ENCODE measurements around the gene PPP6R3. TPM values are rescaled to one million over a fixed set of nuclear protein-coding genes. Genes with fewer than 3 reads are reported as not detected.
A peak's percentile ranks its signal among the peaks of the same experiment; 100 is the strongest.

The PPP6R3 gene
- polyA plus RNA-seq, 2 donors: 23.0 to 24.8 TPM

DNA sequence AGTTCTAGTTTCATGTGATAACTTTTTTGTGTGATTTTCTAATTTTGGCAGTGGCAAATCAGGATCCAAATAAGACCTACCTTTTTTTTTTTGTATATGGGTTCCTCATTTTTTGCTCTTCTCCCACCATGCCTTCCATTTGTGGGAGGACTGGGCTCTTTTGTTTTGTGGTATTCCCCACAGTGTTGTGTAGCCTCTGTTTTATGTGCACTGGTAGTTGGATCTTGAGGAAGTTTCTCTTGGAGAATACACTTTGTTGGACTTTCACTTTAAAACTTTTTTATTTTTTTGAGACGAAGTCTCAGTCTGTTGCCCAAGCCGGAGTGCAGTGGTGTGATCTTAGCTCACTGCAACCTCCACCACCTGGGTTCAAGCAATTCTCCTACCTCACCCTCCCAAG lies 39.7 kb downstream of the PPP6R3 start:
- no peak overlapping the region for H3K4me3 ChIP-seq (ENCODE audit: low read depth in 1 of 2, low read length in 2 of 2)
- no peaks in the 10 kb centered on the region for H3K27me3 ChIP-seq (ENCODE audit: control insufficient read depth in 1 of 2, insufficient read depth in 2 of 2, low read length in 2 of 2)
- no peaks in the 10 kb centered on the region for H3K9me3 ChIP-seq (ENCODE audit: control insufficient read depth in 2 of 2, insufficient read depth in 1 of 2, low read depth in 1 of 2, low read length in 1 of 2)
- no peaks in the 10 kb centered on the region for H3K36me3 ChIP-seq (ENCODE audit: control insufficient read depth in 2 of 2, insufficient read depth in 2 of 2, low read length in 1 of 2)
- no peak overlapping the region for H3K27ac ChIP-seq (ENCODE audit: low read depth in 2 of 2, low read length in 1 of 2)
- WGBS, 2 donors: 77 to 86% methylated on average over 2 of the region's 2 CpGs
- peaks cover 2 to 9% of the 10 kb centered on the region in 2 donors for H3K4me1 ChIP-seq (ENCODE audit: control insufficient read depth in 2 of 2, insufficient read depth in 2 of 2, low read length in 1 of 2)

DNA sequence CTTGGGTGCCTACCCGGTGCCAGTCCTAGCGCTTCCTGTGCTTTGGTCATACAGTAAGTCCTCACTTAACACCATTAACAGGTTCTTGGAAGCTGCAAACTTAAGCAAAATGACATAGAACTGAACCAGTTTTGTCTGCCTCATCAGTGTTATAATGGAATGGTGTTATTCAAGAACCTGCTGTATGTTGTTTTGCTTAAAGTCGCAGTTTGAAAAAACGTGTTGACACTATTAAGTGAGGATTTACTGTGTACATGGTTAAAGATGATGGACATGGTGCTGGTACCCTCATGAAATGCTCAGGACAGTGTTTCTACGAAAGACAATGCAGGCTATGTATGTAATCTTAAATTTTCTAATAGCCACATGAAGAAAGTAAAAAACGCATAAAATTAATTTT lies 41.3 kb downstream of the PPP6R3 start:
- WGBS, 2 donors: 92 to 93% methylated on average over 6 of the region's 6 CpGs
- no peak overlapping the region for H3K4me3 ChIP-seq (ENCODE audit: low read depth in 1 of 2, low read length in 2 of 2)
- no peaks in the 10 kb centered on the region for H3K36me3 ChIP-seq (ENCODE audit: control insufficient read depth in 2 of 2, insufficient read depth in 2 of 2, low read length in 1 of 2)
- no peak overlapping the region for H3K27ac ChIP-seq (ENCODE audit: low read depth in 2 of 2, low read length in 1 of 2)
- H3K9me3 ChIP-seq (ENCODE audit: control insufficient read depth in 2 of 2, insufficient read depth in 1 of 2, low read depth in 1 of 2, low read length in 1 of 2): no peaks in the 10 kb centered on the region
- H3K27me3 ChIP-seq (ENCODE audit: control insufficient read depth in 1 of 2, insufficient read depth in 2 of 2, low read length in 2 of 2): no peaks in the 10 kb centered on the region
- H3K4me1 ChIP-seq (ENCODE audit: control insufficient read depth in 2 of 2, insufficient read depth in 2 of 2, low read length in 1 of 2): peaks cover 2 to 9% of the 10 kb centered on the region in 2 donors

DNA sequence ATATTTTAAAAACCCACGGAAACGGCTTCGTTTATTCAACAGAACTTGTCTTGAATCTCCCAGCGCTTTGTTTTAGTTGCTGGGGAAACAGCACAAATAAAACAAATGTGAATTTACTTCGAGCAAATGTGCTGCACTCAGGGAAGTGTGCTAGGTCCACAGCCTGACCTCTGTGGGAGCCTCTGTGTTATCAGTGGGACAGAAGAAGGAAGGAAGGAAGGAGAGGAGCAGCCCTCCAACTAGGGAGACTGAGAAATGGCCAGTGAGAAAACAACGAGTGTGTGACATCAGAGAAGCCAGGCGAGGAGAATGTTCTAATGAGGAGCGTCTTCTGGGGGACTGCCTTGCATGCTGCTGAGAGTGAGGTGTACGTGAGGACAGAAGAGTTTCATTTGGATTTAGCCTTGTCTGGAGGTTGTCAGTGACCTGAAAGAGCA lies 42.7 kb downstream of the PPP6R3 start:
- no peaks in the 10 kb centered on the region for H3K9me3 ChIP-seq (ENCODE audit: control insufficient read depth in 2 of 2, insufficient read depth in 1 of 2, low read depth in 1 of 2, low read length in 1 of 2)
- no peaks in the 10 kb centered on the region for H3K36me3 ChIP-seq (ENCODE audit: control insufficient read depth in 2 of 2, insufficient read depth in 2 of 2, low read length in 1 of 2)
- H3K4me3 ChIP-seq (ENCODE audit: low read depth in 1 of 2, low read length in 2 of 2): no peak overlapping the region
- no peaks in the 10 kb centered on the region for H3K27me3 ChIP-seq (ENCODE audit: control insufficient read depth in 1 of 2, insufficient read depth in 2 of 2, low read length in 2 of 2)
- H3K4me1 ChIP-seq (ENCODE audit: control insufficient read depth in 2 of 2, insufficient read depth in 2 of 2, low read length in 1 of 2): peaks cover 2 to 9% of the 10 kb centered on the region in 2 donors
- 31 to 36% methylated on average over 9 of the region's 9 CpGs for WGBS, 2 donors
- peak overlapping the region in 1 of 2 donors; percentile 46 for H3K27ac ChIP-seq (ENCODE audit: low read depth in 2 of 2, low read length in 1 of 2)

DNA sequence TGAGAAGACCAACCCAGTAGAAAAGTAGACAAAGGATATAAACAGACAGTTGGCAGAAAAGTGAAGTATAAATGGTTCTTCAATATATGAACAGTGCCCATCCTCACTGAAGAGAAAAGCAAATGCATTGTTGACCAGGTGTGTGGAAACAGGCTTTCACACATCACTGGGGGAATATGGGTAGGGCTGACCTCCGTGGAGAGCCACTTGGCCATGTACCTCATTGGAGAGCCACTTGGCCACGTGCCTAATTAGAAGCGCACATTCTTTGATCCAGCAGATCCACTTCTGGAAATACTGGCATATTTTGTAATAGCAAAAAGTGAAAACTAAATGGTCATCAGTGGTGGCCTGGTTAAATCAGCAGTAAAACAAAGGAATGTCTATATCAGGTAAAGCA lies 43.2 kb downstream of the PPP6R3 start:
- Histone ChIP-seq H3K27ac (ENCODE audit: low read depth in 2 of 2, low read length in 1 of 2) (no peak overlapping the region), H3K4me3 (ENCODE audit: low read depth in 1 of 2, low read length in 2 of 2) (no peak overlapping the region), H3K36me3 (ENCODE audit: control insufficient read depth in 2 of 2, insufficient read depth in 2 of 2, low read length in 1 of 2) (no peaks in the 10 kb centered on the region), H3K4me1 (ENCODE audit: control insufficient read depth in 2 of 2, insufficient read depth in 2 of 2, low read length in 1 of 2) (peaks cover 2 to 9% of the 10 kb centered on the region in 2 donors), H3K27me3 (ENCODE audit: control insufficient read depth in 1 of 2, insufficient read depth in 2 of 2, low read length in 2 of 2) (no peaks in the 10 kb centered on the region), H3K9me3 (ENCODE audit: control insufficient read depth in 2 of 2, insufficient read depth in 1 of 2, low read depth in 1 of 2, low read length in 1 of 2) (no peaks in the 10 kb centered on the region)
- 43 to 48% methylated on average over 3 of the region's 3 CpGs for WGBS, 2 donors

DNA sequence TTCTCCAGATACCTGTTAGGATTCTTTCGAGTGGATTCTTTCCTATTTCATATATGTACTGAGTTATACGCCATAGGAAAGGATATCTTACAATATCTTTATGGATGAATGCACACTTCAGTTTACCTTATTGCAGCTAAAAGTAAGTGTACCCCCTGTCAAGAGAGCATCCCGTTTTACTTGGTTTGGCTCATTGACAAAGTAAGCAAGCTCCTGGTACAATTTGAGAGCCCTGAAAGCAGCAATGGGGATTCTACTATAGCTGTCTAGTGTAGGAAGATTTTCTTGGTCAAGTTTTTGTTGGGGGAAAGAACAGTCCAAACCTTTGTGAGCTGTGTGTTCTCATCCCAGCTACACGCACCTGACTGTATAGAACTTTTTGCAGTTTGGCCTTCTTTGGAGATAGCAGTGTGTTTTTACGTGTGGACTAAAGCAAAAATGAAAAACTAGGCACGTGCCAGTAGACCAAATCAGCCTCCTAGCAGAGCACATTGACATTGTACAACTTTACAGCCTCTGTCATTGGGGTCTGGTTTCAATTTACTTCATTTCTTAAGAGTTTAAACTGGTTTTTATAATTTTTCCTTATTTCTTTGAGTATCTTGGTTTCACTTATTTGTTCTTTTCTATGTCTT lies 44.0 kb downstream of the PPP6R3 start:
- H3K36me3 ChIP-seq (ENCODE audit: control insufficient read depth in 2 of 2, insufficient read depth in 2 of 2, low read length in 1 of 2): no peaks in the 10 kb centered on the region
- no peaks in the 10 kb centered on the region for H3K9me3 ChIP-seq (ENCODE audit: control insufficient read depth in 2 of 2, insufficient read depth in 1 of 2, low read depth in 1 of 2, low read length in 1 of 2)
- no peaks in the 10 kb centered on the region for H3K27me3 ChIP-seq (ENCODE audit: control insufficient read depth in 1 of 2, insufficient read depth in 2 of 2, low read length in 2 of 2)
- peaks cover 2 to 7% of the 10 kb centered on the region in 2 donors for H3K4me1 ChIP-seq (ENCODE audit: control insufficient read depth in 2 of 2, insufficient read depth in 2 of 2, low read length in 1 of 2)
- no peak overlapping the region for H3K27ac ChIP-seq (ENCODE audit: low read depth in 2 of 2, low read length in 1 of 2)
- 68 to 71% methylated on average over 6 of the region's 6 CpGs for WGBS, 2 donors
- H3K4me3 ChIP-seq (ENCODE audit: low read depth in 1 of 2, low read length in 2 of 2): no peak overlapping the region

DNA sequence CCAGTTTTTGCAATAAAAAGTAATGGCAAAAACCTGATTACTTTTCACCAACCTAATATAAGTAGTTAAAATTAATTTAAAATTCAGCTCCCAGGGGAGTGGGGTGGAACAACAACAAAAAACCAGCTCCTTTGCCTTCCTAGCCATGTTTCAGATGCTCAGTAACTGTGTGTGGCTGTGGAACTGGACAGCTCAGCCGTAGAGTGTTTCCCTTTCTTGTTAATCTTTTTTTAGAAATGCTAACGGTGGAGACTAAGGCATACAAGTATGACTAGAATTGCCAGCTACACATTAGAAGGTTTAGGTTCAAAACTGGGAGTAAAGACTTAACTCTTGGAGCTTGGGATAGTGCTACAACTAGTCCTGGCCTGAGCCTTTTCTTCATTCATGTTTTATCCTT lies 45.0 kb downstream of the PPP6R3 start:
- H3K9me3 ChIP-seq (ENCODE audit: control insufficient read depth in 2 of 2, insufficient read depth in 1 of 2, low read depth in 1 of 2, low read length in 1 of 2): no peaks in the 10 kb centered on the region
- H3K4me3 ChIP-seq (ENCODE audit: low read depth in 1 of 2, low read length in 2 of 2): no peak overlapping the region
- H3K36me3 ChIP-seq (ENCODE audit: control insufficient read depth in 2 of 2, insufficient read depth in 2 of 2, low read length in 1 of 2): no peaks in the 10 kb centered on the region
- H3K4me1 ChIP-seq (ENCODE audit: control insufficient read depth in 2 of 2, insufficient read depth in 2 of 2, low read length in 1 of 2): peaks cover 2 to 6% of the 10 kb centered on the region in 2 donors
- H3K27me3 ChIP-seq (ENCODE audit: control insufficient read depth in 1 of 2, insufficient read depth in 2 of 2, low read length in 2 of 2): no peaks in the 10 kb centered on the region
- WGBS, 2 donors: 23 to 24% methylated on average over 2 of the region's 2 CpGs
- no peak overlapping the region for H3K27ac ChIP-seq (ENCODE audit: low read depth in 2 of 2, low read length in 1 of 2)

DNA sequence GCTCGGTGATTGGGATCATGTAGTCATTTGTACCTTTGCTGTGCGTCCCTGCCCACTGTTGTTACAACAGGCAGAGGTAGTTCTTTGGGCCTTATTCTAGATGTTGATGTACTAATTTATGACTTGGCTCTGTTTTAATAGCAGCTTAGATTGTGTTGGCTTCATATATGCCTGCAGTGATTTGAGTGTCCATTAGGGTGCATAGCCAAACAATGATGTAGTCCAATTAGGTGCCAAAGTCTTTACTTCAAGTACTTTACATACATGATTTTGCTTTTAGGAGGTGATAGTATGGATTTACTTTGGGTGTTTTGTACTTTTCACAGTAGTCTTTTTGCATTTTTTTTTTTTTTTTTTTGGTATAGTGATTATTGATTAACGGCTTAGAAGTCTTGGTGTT lies 46.4 kb downstream of the PPP6R3 start:
- H3K4me1 ChIP-seq (ENCODE audit: control insufficient read depth in 2 of 2, insufficient read depth in 2 of 2, low read length in 1 of 2): peaks cover 2 to 6% of the 10 kb centered on the region in 2 donors
- H3K4me3 ChIP-seq (ENCODE audit: low read depth in 1 of 2, low read length in 2 of 2): no peak overlapping the region
- no peaks in the 10 kb centered on the region for H3K36me3 ChIP-seq (ENCODE audit: control insufficient read depth in 2 of 2, insufficient read depth in 2 of 2, low read length in 1 of 2)

DNA sequence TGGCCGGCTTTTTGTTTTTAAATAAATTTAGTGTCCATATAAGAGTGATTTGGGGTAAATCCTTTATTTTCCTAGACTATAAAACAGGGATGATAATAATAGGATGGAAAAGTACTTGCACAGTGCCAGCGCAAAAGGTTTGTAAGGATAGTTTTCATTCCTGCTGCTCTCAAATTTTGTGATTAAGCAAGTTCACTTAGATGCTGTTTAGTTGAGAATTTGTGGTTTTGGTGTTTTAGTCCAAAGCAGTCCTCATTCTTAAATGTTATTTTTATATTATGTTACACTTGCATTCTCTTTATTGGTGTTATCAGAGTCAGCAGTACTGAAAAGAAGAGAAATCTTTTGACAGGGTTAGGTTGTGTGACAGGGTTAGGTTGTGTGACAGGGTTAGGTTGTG lies 47.9 kb downstream of the PPP6R3 start:
- 50 to 85% methylated on average over 2 of the region's 2 CpGs for WGBS, 2 donors
- H3K9me3 ChIP-seq (ENCODE audit: control insufficient read depth in 2 of 2, insufficient read depth in 1 of 2, low read depth in 1 of 2, low read length in 1 of 2): no peaks in the 10 kb centered on the region
- no peaks in the 10 kb centered on the region for H3K27me3 ChIP-seq (ENCODE audit: control insufficient read depth in 1 of 2, insufficient read depth in 2 of 2, low read length in 2 of 2)
- peaks cover 0 to 3% of the 10 kb centered on the region in 2 donors for H3K4me1 ChIP-seq (ENCODE audit: control insufficient read depth in 2 of 2, insufficient read depth in 2 of 2, low read length in 1 of 2)
- peaks cover 0 to 3% of the 10 kb centered on the region in 2 donors for H3K36me3 ChIP-seq (ENCODE audit: control insufficient read depth in 2 of 2, insufficient read depth in 2 of 2, low read length in 1 of 2)
- H3K27ac ChIP-seq (ENCODE audit: low read depth in 2 of 2, low read length in 1 of 2): no peak overlapping the region
- H3K4me3 ChIP-seq (ENCODE audit: low read depth in 1 of 2, low read length in 2 of 2): no peak overlapping the region

More for the DNA sequence above, 46.4 kb downstream of the PPP6R3 start:
- Histone ChIP-seq H3K27me3 (ENCODE audit: control insufficient read depth in 1 of 2, insufficient read depth in 2 of 2, low read length in 2 of 2) (no peaks in the 10 kb centered on the region), H3K9me3 (ENCODE audit: control insufficient read depth in 2 of 2, insufficient read depth in 1 of 2, low read depth in 1 of 2, low read length in 1 of 2) (no peaks in the 10 kb centered on the region), H3K27ac (ENCODE audit: low read depth in 2 of 2, low read length in 1 of 2) (no peak overlapping the region)
- WGBS, 2 donors: 94 to 95% methylated on average over 3 of the region's 3 CpGs

DNA sequence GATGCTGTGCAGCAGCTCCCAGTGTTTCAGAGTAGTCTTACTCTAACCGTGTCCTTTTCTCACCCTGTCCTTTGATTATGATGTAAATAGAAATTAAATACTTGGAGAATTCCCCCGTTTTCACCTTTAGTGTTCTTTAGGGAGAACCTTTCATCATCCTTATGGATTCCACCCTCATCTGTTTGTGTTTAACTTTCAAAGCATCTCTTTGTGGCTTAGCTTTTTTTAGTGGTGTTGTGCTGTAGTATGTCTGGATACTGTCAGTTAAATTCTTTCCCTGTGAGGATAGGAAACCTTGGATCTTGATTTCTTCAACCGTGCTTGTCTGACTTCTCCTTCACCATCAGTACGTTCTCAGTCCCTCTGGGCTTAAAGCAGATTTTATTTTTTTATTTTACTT lies 48.5 kb downstream of the PPP6R3 start:
- no peak overlapping the region for H3K27ac ChIP-seq (ENCODE audit: low read depth in 2 of 2, low read length in 1 of 2)
- no peaks in the 10 kb centered on the region for H3K4me1 ChIP-seq (ENCODE audit: control insufficient read depth in 2 of 2, insufficient read depth in 2 of 2, low read length in 1 of 2)
- WGBS, 2 donors: 54 to 66% methylated on average over 4 of the region's 4 CpGs
- no peaks in the 10 kb centered on the region for H3K27me3 ChIP-seq (ENCODE audit: control insufficient read depth in 1 of 2, insufficient read depth in 2 of 2, low read length in 2 of 2)
- no peak overlapping the region for H3K4me3 ChIP-seq (ENCODE audit: low read depth in 1 of 2, low read length in 2 of 2)
- H3K9me3 ChIP-seq (ENCODE audit: control insufficient read depth in 2 of 2, insufficient read depth in 1 of 2, low read depth in 1 of 2, low read length in 1 of 2): no peaks in the 10 kb centered on the region
- H3K36me3 ChIP-seq (ENCODE audit: control insufficient read depth in 2 of 2, insufficient read depth in 2 of 2, low read length in 1 of 2): peaks cover 0 to 3% of the 10 kb centered on the region in 2 donors

DNA sequence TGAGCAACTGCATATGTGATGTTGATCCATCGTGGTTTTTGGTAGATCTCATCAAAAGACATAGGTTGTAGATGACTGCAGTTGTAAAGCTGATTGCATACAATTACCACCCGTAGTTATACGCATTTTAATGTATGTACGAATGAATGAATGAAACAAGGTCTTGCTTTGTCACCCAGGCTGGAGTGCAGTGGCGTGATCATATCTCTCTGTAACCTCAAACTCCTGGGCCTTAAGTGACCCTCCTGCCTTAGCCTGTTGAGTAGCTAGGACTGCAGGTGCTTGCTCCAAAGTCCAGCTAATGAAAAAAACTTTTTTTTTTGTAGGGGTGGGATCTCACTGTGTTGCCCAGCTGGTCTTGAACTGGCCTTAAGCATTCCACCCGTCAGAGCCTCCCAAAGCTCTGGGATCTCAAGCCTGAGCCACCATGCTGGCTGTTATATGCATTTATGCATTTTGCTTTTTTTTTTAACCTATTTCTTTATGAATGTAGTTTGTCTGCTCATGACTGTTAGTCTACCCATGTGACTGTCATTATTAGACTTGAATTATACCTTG lies 53.5 kb downstream of the PPP6R3 start:
- Histone ChIP-seq H3K9me3 (ENCODE audit: control insufficient read depth in 2 of 2, insufficient read depth in 1 of 2, low read depth in 1 of 2, low read length in 1 of 2) (no peaks in the 10 kb centered on the region), H3K27ac (ENCODE audit: low read depth in 2 of 2, low read length in 1 of 2) (no peak overlapping the region), H3K4me3 (ENCODE audit: low read depth in 1 of 2, low read length in 2 of 2) (no peak overlapping the region), H3K27me3 (ENCODE audit: control insufficient read depth in 1 of 2, insufficient read depth in 2 of 2, low read length in 2 of 2) (no peaks in the 10 kb centered on the region), H3K36me3 (ENCODE audit: control insufficient read depth in 2 of 2, insufficient read depth in 2 of 2, low read length in 1 of 2) (peaks cover 0 to 3% of the 10 kb centered on the region in 2 donors), H3K4me1 (ENCODE audit: control insufficient read depth in 2 of 2, insufficient read depth in 2 of 2, low read length in 1 of 2) (no peaks in the 10 kb centered on the region)
- WGBS, 2 donors: 79 to 91% methylated on average over 6 of the region's 6 CpGs
